SK-N-MC (cell line): Measurements from ENCODE around the gene SPATS2L.

Experiments
- EZH2 ChIP-seq: fragments of 200-600 bp; sonication (generic); IDR thresholded peaks from one replicate; pipeline ENCODE4 v1.6.1; 2017; ENCODE audit warnings: antibody characterized with exemption
- POLR2AphosphoS5 ChIP-seq: IDR thresholded peaks from 2 replicates; pipeline ENCODE4 v1.6.1; 2012; ENCODE audit warnings: mild to moderate bottlenecking, low read depth, low read length, borderline replicate concordance

GRCh38 chr2:200448455-200448854 lies 142.0 kb downstream of the SPATS2L start:
- TF ChIP-seq POLR2AphosphoS5 = no peak
- no peak for TF ChIP-seq EZH2
